Esophagus squamous epithelium (tissue), 4 donors: ENCODE results near the gene VPS50.

ENCODE experiments used
- POLR2A ChIP-seq, 4 donors: fragments of 450-650 bp; IDR thresholded peaks; one replicate each; pipeline ENCODE4 v1.6.1; 2017; ENCODE audit warnings: antibody characterized with exemption in 4 of 4, mild to moderate bottlenecking in 4 of 4, moderate library complexity in 3 of 4
- TF ChIP-seq, protein P1 (sequence below), 6 experiments: fragments of 450-650 bp in 4 of 6; fragments of 200-600 bp in 2 of 6; sonication (generic) in 2 of 6; IDR thresholded peaks; one replicate each; pipeline ENCODE4 v1.5.1; 2016 to 2019; ENCODE audit warnings: antibody characterized with exemption in 6 of 6, mild to moderate bottlenecking in 4 of 6, moderate library complexity in 4 of 6

- no peak for TF ChIP-seq POLR2A (IDR thresholded peaks at IDR 0.05)
- TF ChIP-seq, protein P1, sequence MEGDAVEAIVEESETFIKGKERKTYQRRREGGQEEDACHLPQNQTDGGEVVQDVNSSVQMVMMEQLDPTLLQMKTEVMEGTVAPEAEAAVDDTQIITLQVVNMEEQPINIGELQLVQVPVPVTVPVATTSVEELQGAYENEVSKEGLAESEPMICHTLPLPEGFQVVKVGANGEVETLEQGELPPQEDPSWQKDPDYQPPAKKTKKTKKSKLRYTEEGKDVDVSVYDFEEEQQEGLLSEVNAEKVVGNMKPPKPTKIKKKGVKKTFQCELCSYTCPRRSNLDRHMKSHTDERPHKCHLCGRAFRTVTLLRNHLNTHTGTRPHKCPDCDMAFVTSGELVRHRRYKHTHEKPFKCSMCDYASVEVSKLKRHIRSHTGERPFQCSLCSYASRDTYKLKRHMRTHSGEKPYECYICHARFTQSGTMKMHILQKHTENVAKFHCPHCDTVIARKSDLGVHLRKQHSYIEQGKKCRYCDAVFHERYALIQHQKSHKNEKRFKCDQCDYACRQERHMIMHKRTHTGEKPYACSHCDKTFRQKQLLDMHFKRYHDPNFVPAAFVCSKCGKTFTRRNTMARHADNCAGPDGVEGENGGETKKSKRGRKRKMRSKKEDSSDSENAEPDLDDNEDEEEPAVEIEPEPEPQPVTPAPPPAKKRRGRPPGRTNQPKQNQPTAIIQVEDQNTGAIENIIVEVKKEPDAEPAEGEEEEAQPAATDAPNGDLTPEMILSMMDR (IDR thresholded peaks at IDR 0.05): no peak
These were observed 26.5 kb downstream of the VPS50 start for GRCh38 chr7:93258661-93259060.
